Subcutaneous adipose tissue (tissue), 4 donors: ENCODE measurements around the gene GDF2. TPM values are rescaled to one million over a fixed set of nuclear protein-coding genes. Genes with fewer than 3 reads are reported as not detected.

Source experiments
- CTCF ChIP-seq: fragments of 450-650 bp; IDR thresholded peaks from one replicate; pipeline ENCODE4 v1.5.1; 2016; ENCODE audit warnings: low read depth, mild to moderate bottlenecking, control low read depth, antibody characterized with exemption, moderate library complexity
- total RNA-seq, 4 donors: library from RNA; depleted of rRNA; stranded (reverse); fragments of >200 nt; gene quantifications; one replicate each; pipeline ENCODE4 v1.1.0, GENCODE V29; 2016

Gene GDF2
- total RNA-seq, 4 donors from 2014 or later = not detected

DNA sequence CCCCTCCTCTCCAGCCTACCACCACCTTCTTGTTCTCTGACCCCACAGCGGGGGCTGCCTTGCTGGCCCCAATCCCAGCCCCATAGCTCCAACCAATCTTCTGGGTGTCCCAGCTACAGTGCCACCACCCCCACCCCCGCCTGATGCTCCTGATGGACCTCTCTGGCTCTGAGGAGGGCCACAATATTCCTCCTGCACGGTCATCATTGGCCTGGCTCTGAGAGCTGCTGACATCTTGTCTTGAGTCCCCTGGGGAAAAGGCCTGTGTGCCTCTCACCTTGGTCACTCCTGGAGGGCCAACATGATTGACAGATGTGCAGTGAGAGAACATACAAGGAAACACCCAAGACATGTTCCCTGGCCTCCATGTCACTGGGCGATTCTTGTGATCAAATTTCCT is 7.6 kb downstream of the GDF2 start:
- no peak for TF ChIP-seq CTCF

- TF ChIP-seq CTCF = no peak
These were observed 8.1 kb downstream of the GDF2 start for GRCh38 chr10:47330366-47330765.

DNA sequence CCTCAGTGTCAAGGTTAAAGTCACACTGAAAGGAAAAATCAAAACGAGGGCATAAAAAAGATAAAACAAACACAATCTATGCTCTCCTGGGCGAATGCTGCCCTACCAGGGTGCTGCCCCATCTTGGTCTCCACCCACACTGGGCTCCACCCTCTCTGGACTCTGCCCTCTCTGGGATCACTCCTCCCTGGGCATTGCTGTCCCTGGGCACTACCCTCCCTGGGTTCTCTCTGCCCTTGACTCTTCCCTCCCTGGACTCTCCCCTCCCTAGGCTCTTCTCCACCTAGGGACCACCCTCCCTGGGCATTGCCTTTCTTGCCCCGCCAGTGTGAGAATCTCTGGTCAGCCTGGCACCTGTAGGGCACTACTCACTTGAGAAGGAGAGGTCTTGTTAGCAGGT is 8.6 kb downstream of the GDF2 start:
- TF ChIP-seq CTCF = no peak

- no peak for TF ChIP-seq CTCF
These were observed 9.2 kb downstream of the GDF2 start for GRCh38 chr10:47331491-47331890.

DNA sequence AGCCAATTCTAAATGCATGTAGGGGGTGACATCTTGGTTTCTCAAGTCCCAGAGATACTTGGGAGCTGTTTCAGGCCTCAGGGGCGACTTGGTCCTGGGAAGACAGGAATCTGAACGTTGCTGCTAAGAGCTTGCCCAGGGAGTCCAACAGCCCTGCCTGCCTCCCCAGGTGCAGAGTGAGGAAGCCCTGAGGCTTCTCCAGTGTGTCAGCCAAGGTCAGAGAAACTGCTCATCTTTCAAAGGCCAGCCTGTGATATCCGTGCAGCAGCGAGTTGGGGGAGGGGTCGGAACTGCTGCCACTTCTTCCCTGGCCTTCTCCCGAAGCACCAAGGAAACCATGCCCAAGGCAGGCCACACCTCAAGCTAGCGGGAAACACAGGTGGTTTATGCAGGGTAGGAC is 9.7 kb downstream of the GDF2 start:
- no peak for TF ChIP-seq CTCF

DNA sequence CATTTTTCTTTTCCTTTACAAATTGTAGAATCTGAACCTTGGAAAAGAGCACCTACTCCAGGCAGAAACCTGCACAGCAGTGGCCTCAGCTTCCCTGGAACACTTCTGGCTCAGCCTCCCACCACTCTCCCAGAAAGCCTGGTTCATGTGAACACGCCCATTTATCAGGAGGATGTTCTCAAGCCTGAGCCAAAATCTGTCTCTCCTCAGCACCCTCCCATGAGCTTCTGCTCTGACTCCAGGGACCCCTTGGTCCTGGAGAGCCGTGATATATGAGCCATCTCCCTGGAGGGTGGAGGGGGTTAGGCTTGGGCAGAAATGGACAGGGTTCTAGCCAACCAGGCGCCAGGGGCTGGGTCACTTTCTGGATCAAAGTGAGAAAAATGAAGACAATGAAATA is 10.1 kb downstream of the GDF2 start:
- TF ChIP-seq CTCF = no peak

- TF ChIP-seq CTCF = no peak
These were observed 10.7 kb downstream of the GDF2 start for GRCh38 chr10:47332946-47333345.

DNA sequence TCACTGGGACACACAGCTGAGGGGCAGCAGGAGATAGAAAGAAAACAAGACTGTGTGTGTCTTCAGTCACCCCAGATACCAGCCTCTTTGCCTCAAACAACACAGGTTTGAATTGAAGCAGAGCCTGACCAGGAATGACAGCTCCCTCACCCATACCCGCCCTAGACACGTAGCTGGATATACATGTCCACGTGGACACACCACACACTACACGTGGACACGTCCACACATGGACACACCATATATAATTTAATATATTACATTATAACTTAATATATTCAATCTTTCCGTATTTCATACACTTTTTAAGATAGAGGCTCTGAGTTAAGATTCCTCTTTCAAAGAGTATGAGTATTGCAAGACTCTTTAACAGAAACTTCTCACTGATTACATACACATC is 11.3 kb downstream of the GDF2 start:
- no peak for TF ChIP-seq CTCF
